ENCODE measurements around the gene ELOB. TPM values are rescaled to one million over a fixed set of nuclear protein-coding genes. Genes with fewer than 3 reads are reported as not detected.

Gene ELOB
- total RNA-seq, 1 experiment from 2014 or later = 358 TPM

- Histone ChIP-seq H3K36me3 (ENCODE audit: insufficient read depth, low read length) (no peaks in the 10 kb centered on the region), H3K27ac (ENCODE audit: low read length) (no peak overlapping the region), H3K9me2 (replicated peaks; ENCODE audit: insufficient read depth, low read length) (no peaks in the 10 kb centered on the region), H3K27me3 (ENCODE audit: low read length) (no peaks in the 10 kb centered on the region), H4K20me1 (ENCODE audit: insufficient read depth, low read depth, low read length) (no peaks in the 10 kb centered on the region), H3K9me3 (ENCODE audit: low read length) (no peaks in the 10 kb centered on the region), H3K9ac (ENCODE audit: low read length) (no peak overlapping the region), H3K4me3 (ENCODE audit: low read length) (no peak overlapping the region), H3K4me2 (ENCODE audit: low read depth, low read length, poor library complexity, severe bottlenecking) (no peak overlapping the region), H3K79me2 (ENCODE audit: low read length) (no peaks in the 10 kb centered on the region), H2AFZ (ENCODE audit: low read length) (no peak overlapping the region), H3K4me1 (ENCODE audit: low read length) (no peaks in the 10 kb centered on the region)
- no peak for DNase-seq
These were observed 43.1 kb upstream of the ELOB start for GRCh38 chr16:2819939-2820835.

GRCh38 chr16:2819179-2819938 is 42.3 kb upstream of the ELOB start:
- H3K36me3 ChIP-seq (ENCODE audit: insufficient read depth, low read length) = no peaks in the 10 kb centered on the region
- H3K4me2 ChIP-seq (ENCODE audit: low read depth, low read length, poor library complexity, severe bottlenecking) = no peak overlapping the region
- no peak overlapping the region for H3K9ac ChIP-seq (ENCODE audit: low read length)
- DNase-seq = no peak
- H3K27ac ChIP-seq (ENCODE audit: low read length) = no peak overlapping the region
- H3K27me3 ChIP-seq (ENCODE audit: low read length) = no peaks in the 10 kb centered on the region
- no peaks in the 10 kb centered on the region for H3K9me3 ChIP-seq (ENCODE audit: low read length)
- no peak overlapping the region for H3K4me3 ChIP-seq (ENCODE audit: low read length)
- no peaks in the 10 kb centered on the region for H3K9me2 ChIP-seq (replicated peaks; ENCODE audit: insufficient read depth, low read length)
- no peak overlapping the region for H2AFZ ChIP-seq (ENCODE audit: low read length)
- no peaks in the 10 kb centered on the region for H4K20me1 ChIP-seq (ENCODE audit: insufficient read depth, low read depth, low read length)
- no peaks in the 10 kb centered on the region for H3K79me2 ChIP-seq (ENCODE audit: low read length)
- H3K4me1 ChIP-seq (ENCODE audit: low read length) = no peaks in the 10 kb centered on the region

GRCh38 chr16:2818272-2818876 is 41.3 kb upstream of the ELOB start:
- no peak overlapping the region for H3K9ac ChIP-seq (ENCODE audit: low read length)
- H2AFZ ChIP-seq (ENCODE audit: low read length) = no peak overlapping the region
- H3K79me2 ChIP-seq (ENCODE audit: low read length) = no peaks in the 10 kb centered on the region
- H3K4me2 ChIP-seq (ENCODE audit: low read depth, low read length, poor library complexity, severe bottlenecking) = no peak overlapping the region
- H3K27me3 ChIP-seq (ENCODE audit: low read length) = no peaks in the 10 kb centered on the region
- H4K20me1 ChIP-seq (ENCODE audit: insufficient read depth, low read depth, low read length) = no peaks in the 10 kb centered on the region
- H3K4me3 ChIP-seq (ENCODE audit: low read length) = no peak overlapping the region
- no peak for DNase-seq
- no peaks in the 10 kb centered on the region for H3K9me2 ChIP-seq (replicated peaks; ENCODE audit: insufficient read depth, low read length)
- H3K27ac ChIP-seq (ENCODE audit: low read length) = no peak overlapping the region
- H3K9me3 ChIP-seq (ENCODE audit: low read length) = no peaks in the 10 kb centered on the region
- no peaks in the 10 kb centered on the region for H3K4me1 ChIP-seq (ENCODE audit: low read length)
- no peaks in the 10 kb centered on the region for H3K36me3 ChIP-seq (ENCODE audit: insufficient read depth, low read length)

GRCh38 chr16:2817340-2818271 is 40.5 kb upstream of the ELOB start:
- Histone ChIP-seq H3K27me3 (ENCODE audit: low read length) (no peaks in the 10 kb centered on the region), H3K4me1 (ENCODE audit: low read length) (no peaks in the 10 kb centered on the region), H3K9me2 (replicated peaks; ENCODE audit: insufficient read depth, low read length) (no peaks in the 10 kb centered on the region), H3K36me3 (ENCODE audit: insufficient read depth, low read length) (no peaks in the 10 kb centered on the region), H2AFZ (ENCODE audit: low read length) (no peak overlapping the region), H3K4me2 (ENCODE audit: low read depth, low read length, poor library complexity, severe bottlenecking) (no peak overlapping the region), H4K20me1 (ENCODE audit: insufficient read depth, low read depth, low read length) (no peaks in the 10 kb centered on the region), H3K27ac (ENCODE audit: low read length) (no peak overlapping the region), H3K9ac (ENCODE audit: low read length) (no peak overlapping the region), H3K9me3 (ENCODE audit: low read length) (no peaks in the 10 kb centered on the region), H3K79me2 (ENCODE audit: low read length) (no peaks in the 10 kb centered on the region), H3K4me3 (ENCODE audit: low read length) (no peak overlapping the region)
- no peak for DNase-seq

GRCh38 chr16:2816751-2817339 is 39.8 kb upstream of the ELOB start, which contains the start of gene PRSS21:
PRSS21 (plus strand) TSS chr16:2817237; CDS start chr16:2817269, 32 bp downstream.
- Histone ChIP-seq H3K27me3 (ENCODE audit: low read length) (no peaks in the 10 kb centered on the region), H3K4me2 (ENCODE audit: low read depth, low read length, poor library complexity, severe bottlenecking) (no peak within 1 kb of the TSS)

GRCh38 chr16:2815299-2815771 is 38.3 kb upstream of the ELOB start:
- no peaks in the 10 kb centered on the region for H4K20me1 ChIP-seq (ENCODE audit: insufficient read depth, low read depth, low read length)
- H2AFZ ChIP-seq (ENCODE audit: low read length) = no peak overlapping the region
- H3K4me1 ChIP-seq (ENCODE audit: low read length) = no peaks in the 10 kb centered on the region
- H3K79me2 ChIP-seq (ENCODE audit: low read length) = no peaks in the 10 kb centered on the region
- no peaks in the 10 kb centered on the region for H3K9me3 ChIP-seq (ENCODE audit: low read length)
- H3K27me3 ChIP-seq (ENCODE audit: low read length) = no peaks in the 10 kb centered on the region
- H3K36me3 ChIP-seq (ENCODE audit: insufficient read depth, low read length) = no peaks in the 10 kb centered on the region
- H3K9ac ChIP-seq (ENCODE audit: low read length) = no peak overlapping the region
- no peak for DNase-seq
- H3K27ac ChIP-seq (ENCODE audit: low read length) = no peak overlapping the region
- H3K9me2 ChIP-seq (replicated peaks; ENCODE audit: insufficient read depth, low read length) = no peaks in the 10 kb centered on the region
- H3K4me2 ChIP-seq (ENCODE audit: low read depth, low read length, poor library complexity, severe bottlenecking) = no peak overlapping the region
- no peak overlapping the region for H3K4me3 ChIP-seq (ENCODE audit: low read length)

More at GRCh38 chr16:2816751-2817339, 39.8 kb upstream of the ELOB start, which contains the start of gene PRSS21:
- H2AFZ ChIP-seq (ENCODE audit: low read length) = no peak within 1 kb of the TSS
- no peaks in the 10 kb centered on the region for H3K36me3 ChIP-seq (ENCODE audit: insufficient read depth, low read length)
- no peak within 1 kb of the TSS for H3K27ac ChIP-seq (ENCODE audit: low read length)
- no peaks in the 10 kb centered on the region for H3K4me1 ChIP-seq (ENCODE audit: low read length)
- no peaks in the 10 kb centered on the region for H3K9me2 ChIP-seq (replicated peaks; ENCODE audit: insufficient read depth, low read length)
- H3K9ac ChIP-seq (ENCODE audit: low read length) = no peak within 1 kb of the TSS
- no peak for DNase-seq
- no peak within 1 kb of the TSS for H3K4me3 ChIP-seq (ENCODE audit: low read length)
- no peaks in the 10 kb centered on the region for H3K9me3 ChIP-seq (ENCODE audit: low read length)
- no peaks in the 10 kb centered on the region for H3K79me2 ChIP-seq (ENCODE audit: low read length)
- H4K20me1 ChIP-seq (ENCODE audit: insufficient read depth, low read depth, low read length) = no peaks in the 10 kb centered on the region

GRCh38 chr16:2814551-2815298 is 37.6 kb upstream of the ELOB start:
- Histone ChIP-seq H2AFZ (ENCODE audit: low read length) (no peak overlapping the region), H3K9me3 (ENCODE audit: low read length) (no peaks in the 10 kb centered on the region), H3K4me1 (ENCODE audit: low read length) (no peaks in the 10 kb centered on the region), H4K20me1 (ENCODE audit: insufficient read depth, low read depth, low read length) (no peaks in the 10 kb centered on the region), H3K27ac (ENCODE audit: low read length) (no peak overlapping the region), H3K9ac (ENCODE audit: low read length) (no peak overlapping the region), H3K27me3 (ENCODE audit: low read length) (no peaks in the 10 kb centered on the region), H3K4me2 (ENCODE audit: low read depth, low read length, poor library complexity, severe bottlenecking) (no peak overlapping the region), H3K4me3 (ENCODE audit: low read length) (no peak overlapping the region), H3K79me2 (ENCODE audit: low read length) (no peaks in the 10 kb centered on the region), H3K9me2 (replicated peaks; ENCODE audit: insufficient read depth, low read length) (no peaks in the 10 kb centered on the region), H3K36me3 (ENCODE audit: insufficient read depth, low read length) (no peaks in the 10 kb centered on the region)
- DNase-seq = no peak
